ENCODE measurements around the gene EPRS1.

DNA sequence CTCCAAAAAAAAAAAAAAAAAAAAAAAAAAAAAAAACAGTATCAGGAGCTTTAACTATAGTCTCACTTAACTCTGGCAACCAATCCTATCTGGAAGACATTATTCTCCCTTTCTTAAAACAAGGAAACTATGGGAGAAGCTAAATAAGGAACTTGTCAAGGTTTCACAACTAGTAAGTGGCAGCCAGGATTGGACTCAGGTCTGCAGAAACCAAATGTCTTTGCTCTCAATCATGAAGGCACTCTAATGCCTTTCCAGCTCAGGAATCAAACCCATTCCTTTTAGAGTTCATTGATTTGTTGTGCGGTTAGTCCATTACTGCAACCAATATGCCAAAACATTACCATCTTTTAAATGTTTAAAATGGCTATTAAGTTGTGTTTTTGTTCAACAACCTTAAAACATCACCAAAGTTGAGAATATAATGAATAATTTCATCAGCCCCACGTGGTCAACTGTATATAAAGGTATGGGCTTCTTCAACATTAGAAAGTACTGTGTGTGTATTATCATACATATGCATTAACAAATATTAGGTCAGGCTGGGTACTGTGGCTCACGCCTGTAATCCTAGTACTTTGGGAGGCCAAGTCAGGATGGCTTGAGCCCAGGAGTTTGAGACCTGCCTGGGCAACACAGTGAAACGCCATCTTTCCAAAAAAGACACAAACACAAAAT lies 1.5 kb downstream of the EPRS1 start:
- TF ChIP-seq, protein P1, sequence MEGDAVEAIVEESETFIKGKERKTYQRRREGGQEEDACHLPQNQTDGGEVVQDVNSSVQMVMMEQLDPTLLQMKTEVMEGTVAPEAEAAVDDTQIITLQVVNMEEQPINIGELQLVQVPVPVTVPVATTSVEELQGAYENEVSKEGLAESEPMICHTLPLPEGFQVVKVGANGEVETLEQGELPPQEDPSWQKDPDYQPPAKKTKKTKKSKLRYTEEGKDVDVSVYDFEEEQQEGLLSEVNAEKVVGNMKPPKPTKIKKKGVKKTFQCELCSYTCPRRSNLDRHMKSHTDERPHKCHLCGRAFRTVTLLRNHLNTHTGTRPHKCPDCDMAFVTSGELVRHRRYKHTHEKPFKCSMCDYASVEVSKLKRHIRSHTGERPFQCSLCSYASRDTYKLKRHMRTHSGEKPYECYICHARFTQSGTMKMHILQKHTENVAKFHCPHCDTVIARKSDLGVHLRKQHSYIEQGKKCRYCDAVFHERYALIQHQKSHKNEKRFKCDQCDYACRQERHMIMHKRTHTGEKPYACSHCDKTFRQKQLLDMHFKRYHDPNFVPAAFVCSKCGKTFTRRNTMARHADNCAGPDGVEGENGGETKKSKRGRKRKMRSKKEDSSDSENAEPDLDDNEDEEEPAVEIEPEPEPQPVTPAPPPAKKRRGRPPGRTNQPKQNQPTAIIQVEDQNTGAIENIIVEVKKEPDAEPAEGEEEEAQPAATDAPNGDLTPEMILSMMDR (IDR thresholded peaks at IDR 0.05) = no peak
- no peak for TF ChIP-seq POLR2A (IDR thresholded peaks at IDR 0.05)
